Endothelial cell of umbilical vein (primary cell): ENCODE data around the gene GALNT3. TPM values are rescaled to one million over a fixed set of nuclear protein-coding genes. Genes with fewer than 3 reads are reported as not detected.

Source experiments
- BruUV-seq: library from RNA; stranded (reverse); fragments of 400-500 nt; replicated peaks from 2 replicates; lab custom pipeline; 2021; lab: Mats Ljungman, UMichigan
- CTCF ChIA-PET: fragments of 300-600, 350-600 bp; sonication (Branson Sonifier 250); formaldehyde crosslinking; loops from one replicate; lab custom pipeline; 2021; ENCODE audit warnings: antibody characterized with exemption, inconsistent platforms; lab: Charles Lee
- POLR2A ChIA-PET: fragments of 300-600, 350-600 bp; sonication (Branson Sonifier 250); formaldehyde crosslinking; loops from one replicate; lab custom pipeline; 2021; ENCODE audit warnings: antibody characterized with exemption, inconsistent platforms; lab: Charles Lee
- DNase-seq: peaks from one replicate; pipeline ENCODE4 v3.0.0-alpha.2; 2011; ENCODE audit warnings: low read depth, low spot score
- FAIRE-seq: peaks from 2 replicates; lab custom pipeline; 2011; peaks lifted over from hg19 to GRCh38; lab: Jason Lieb, UNC
- H2AFZ ChIP-seq: 2 replicates; pipeline ENCODE4 v1.6.0; 2012; ENCODE audit warnings: low read depth, low read length, control low read depth, inconsistent platforms
- H3K27ac ChIP-seq: 2 replicates; pipeline ENCODE4 v1.5.1; 2011; ENCODE audit warnings: low read depth, mild to moderate bottlenecking, control low read depth, low read length, moderate library complexity; ENCODE audit not compliant: insufficient read depth
- H3K27me3 ChIP-seq, 2 experiments: 2 replicates each; pipeline versions ENCODE4 v1.6.0 to v1.6.1; 2011; ENCODE audit warnings: low read length in 2 of 2, mixed read lengths in 1 of 2; ENCODE audit not compliant: control insufficient read depth in 2 of 2, insufficient read depth in 2 of 2
- H3K36me3 ChIP-seq, 2 experiments: 2 replicates in 1 of 2; 3 replicates in 1 of 2; pipeline ENCODE4 v1.5.1; 2011; ENCODE audit warnings: low read length in 2 of 2, mild to moderate bottlenecking in 1 of 2, moderate library complexity in 1 of 2; ENCODE audit not compliant: control insufficient read depth in 2 of 2, insufficient read depth in 2 of 2; ENCODE audit errors: extremely low read depth in 1 of 2
- H3K4me1 ChIP-seq: 3 replicates; pipeline ENCODE4 v1.5.1; 2011; ENCODE audit warnings: mild to moderate bottlenecking, low read length; ENCODE audit not compliant: control insufficient read depth, insufficient read depth; ENCODE audit errors: extremely low read depth
- H3K4me2 ChIP-seq: 2 replicates; pipeline ENCODE4 v1.6.1; 2011; ENCODE audit warnings: low read length, control low read depth, mixed read lengths; ENCODE audit not compliant: insufficient read depth
- H3K4me3 ChIP-seq, 3 experiments: fragments of 200-600 bp in 1 of 3; sonication (generic), shearing (Covaris generic) in 1 of 3; replicated peaks in 1 of 3; 2 replicates each; pipeline ENCODE4 v1.5.1; 2011 to 2016; ENCODE audit warnings: control low read depth in 3 of 3, low read length in 3 of 3, mild to moderate bottlenecking in 2 of 3, inconsistent platforms in 1 of 3, low read depth in 1 of 3, moderate library complexity in 1 of 3; ENCODE audit not compliant: insufficient read depth in 1 of 3
- H3K79me2 ChIP-seq: 2 replicates; pipeline ENCODE4 v1.6.0; 2012; ENCODE audit warnings: low read length, inconsistent platforms; ENCODE audit not compliant: control insufficient read depth, insufficient read depth
- H3K9ac ChIP-seq: replicated peaks from 2 replicates; pipeline ENCODE3; 2011; ENCODE audit warnings: low read length, control low read depth; ENCODE audit not compliant: insufficient read depth; ENCODE audit errors: extremely low read depth
- H3K9me1 ChIP-seq: replicated peaks from 3 replicates; pipeline ENCODE4 v1.6.0; 2011; ENCODE audit warnings: mild to moderate bottlenecking, low read length; ENCODE audit not compliant: control insufficient read depth, insufficient read depth; ENCODE audit errors: extremely low read depth
- H3K9me3 ChIP-seq: replicated peaks from 2 replicates; pipeline ENCODE4 v1.5.1; 2012; ENCODE audit warnings: low read length, inconsistent platforms; ENCODE audit not compliant: control insufficient read depth, insufficient read depth
- H4K20me1 ChIP-seq: replicated peaks from 2 replicates; pipeline ENCODE3; 2011; ENCODE audit warnings: mild to moderate bottlenecking, low read length; ENCODE audit not compliant: control insufficient read depth, insufficient read depth; ENCODE audit errors: extremely low read depth
- EZH2 ChIP-seq: IDR thresholded peaks from 2 replicates; pipeline ENCODE4 v1.6.1; 2012; ENCODE audit warnings: borderline replicate concordance, low read depth, mild to moderate bottlenecking, moderate library complexity, low read length, inconsistent platforms; ENCODE audit not compliant: severe bottlenecking
- FOS ChIP-seq: IDR thresholded peaks from 2 replicates; pipeline ENCODE4 v1.6.1; 2011; ENCODE audit warnings: mild to moderate bottlenecking, low read length, moderate library complexity, borderline replicate concordance; ENCODE audit not compliant: insufficient read depth
- GATA2 ChIP-seq: IDR thresholded peaks from 2 replicates; pipeline ENCODE4 v1.7.0; 2011; ENCODE audit warnings: low read depth, mild to moderate bottlenecking, moderate library complexity, mixed read lengths, low read length; ENCODE audit not compliant: insufficient read length, insufficient read depth
- JUN ChIP-seq: IDR thresholded peaks from 2 replicates; pipeline ENCODE4 v1.6.1; 2011; ENCODE audit warnings: borderline replicate concordance, low read depth; ENCODE audit not compliant: insufficient read length, insufficient read depth
- MYC ChIP-seq: IDR thresholded peaks from one replicate; pipeline ENCODE4 v1.6.1; 2011; ENCODE audit warnings: mild to moderate bottlenecking, low read depth, low read length
- POLR2A ChIP-seq: IDR thresholded peaks from 2 replicates; pipeline ENCODE4 v1.6.1; 2012; ENCODE audit warnings: low read depth, mild to moderate bottlenecking, control low read depth, low read length
- POLR2AphosphoS5 ChIP-seq: IDR thresholded peaks from 2 replicates; pipeline ENCODE4 v1.6.1; 2012; ENCODE audit warnings: low read depth, mild to moderate bottlenecking, control low read depth, low read length, moderate library complexity; ENCODE audit not compliant: insufficient read depth
- dilution Hi-C: fragments of 300-500 bp; cut with MboI; formaldehyde crosslinking; loops from one replicate; pipeline ENCODE4 v1.15.0; 2019; ENCODE audit warnings: low sequenced_read_pairs; ENCODE audit not compliant: extremely low pct_ligation_motif_present
- intact Hi-C: fragments of 100-400 bp; cut with micrococcal nuclease; formaldehyde crosslinking; loops from one replicate; pipeline ENCODE4 v1.10.0; 2022
- polyA plus RNA-seq, 4 experiments: library from polyadenylated mRNA; depleted of rRNA in 3 of 4; stranded (reverse) in 3 of 4; unstranded in 1 of 4; fragments of >200 nt; gene quantifications; 2 replicates each; pipeline versions ENCODE4 v1.2.1 to v1.2.3, GENCODE V29; 2011 to 2012; ENCODE audit warnings: missing spikeins in 1 of 4
- total RNA-seq: library from RNA; stranded (reverse); gene quantifications from 2 replicates; pipeline ENCODE4 v1.2.3, GENCODE V29; 2021
- TF ChIP-seq, protein P1 (sequence below), 2 donors: IDR thresholded peaks; 1 replicate in 1 of 2; 2 replicates in 1 of 2; pipeline ENCODE4 v1.5.1; 2011; ENCODE audit warnings: low read length in 2 of 2, mild to moderate bottlenecking in 2 of 2, moderate library complexity in 2 of 2, control low read depth in 1 of 2, inconsistent platforms in 1 of 2, low read depth in 1 of 2; ENCODE audit not compliant: insufficient read depth in 1 of 2; ENCODE audit errors: extremely low read depth in 1 of 2
- TF ChIP-seq, protein P2 (sequence below): IDR thresholded peaks from 2 replicates; pipeline ENCODE4 v1.6.1; 2011; ENCODE audit not compliant: insufficient read depth, insufficient read length

The GALNT3 gene
- total and polyA plus RNA-seq, 2 donors (not counting 3 experiments of a cell fraction or from before 2014, with no cell fraction given), result 0.07 to 0.82 TPM

DNA sequence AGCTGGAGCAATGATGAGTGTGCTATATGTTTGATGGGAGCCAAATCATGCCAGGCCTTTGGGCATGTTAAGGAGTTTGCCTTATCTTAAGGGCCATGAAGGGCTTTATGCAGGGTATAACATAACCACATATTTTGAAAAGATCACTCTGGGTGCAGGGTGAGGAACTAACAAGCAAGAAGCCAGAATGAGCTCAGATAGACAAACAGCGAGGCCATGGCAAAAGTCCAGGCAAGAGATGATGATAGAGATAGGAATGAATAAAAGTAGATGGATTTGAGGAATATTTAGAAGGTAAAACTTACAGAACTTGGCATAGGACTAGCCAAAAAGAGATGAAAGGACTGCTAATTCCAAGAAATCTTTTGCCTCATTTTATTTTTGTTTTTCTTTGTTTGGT, 6.7 kb downstream of the GALNT3 start:
- Histone ChIP-seq H3K4me1 (no peaks in the 10 kb centered on the region), H3K36me3 (no peaks in the 10 kb centered on the region), H3K9me1 (no peaks in the 10 kb centered on the region), H3K9ac (no peak overlapping the region), H3K79me2 (no peaks in the 10 kb centered on the region), H3K9me3 (no peaks in the 10 kb centered on the region), H3K4me3 (no peak overlapping the region), H2AFZ (no peak overlapping the region), H3K27ac (no peak overlapping the region), H3K27me3 (peaks cover 1 to 9% of the 10 kb centered on the region in 2 experiments), H4K20me1 (no peaks in the 10 kb centered on the region), H3K4me2 (no peak overlapping the region)
- intact Hi-C loops (no loop called here), dilution Hi-C loops (no loop called here)
- FAIRE-seq (no peak), DNase-seq (no peak)
- ChIA-PET POLR2A (no interaction called here), CTCF (interaction anchor here (1.2 kb wide), 1 partner anchor 10 kb away, joined by 3 read pairs; no protein-coding TSS in a partner anchor)
- BruUV-seq, result no TSS peak
- TF ChIP-seq POLR2A (no peak), FOS (no peak), MYC (no peak), POLR2AphosphoS5 (no peak), JUN (no peak), EZH2 (no peak), GATA2 (no peak)
- TF ChIP-seq, protein P1, sequence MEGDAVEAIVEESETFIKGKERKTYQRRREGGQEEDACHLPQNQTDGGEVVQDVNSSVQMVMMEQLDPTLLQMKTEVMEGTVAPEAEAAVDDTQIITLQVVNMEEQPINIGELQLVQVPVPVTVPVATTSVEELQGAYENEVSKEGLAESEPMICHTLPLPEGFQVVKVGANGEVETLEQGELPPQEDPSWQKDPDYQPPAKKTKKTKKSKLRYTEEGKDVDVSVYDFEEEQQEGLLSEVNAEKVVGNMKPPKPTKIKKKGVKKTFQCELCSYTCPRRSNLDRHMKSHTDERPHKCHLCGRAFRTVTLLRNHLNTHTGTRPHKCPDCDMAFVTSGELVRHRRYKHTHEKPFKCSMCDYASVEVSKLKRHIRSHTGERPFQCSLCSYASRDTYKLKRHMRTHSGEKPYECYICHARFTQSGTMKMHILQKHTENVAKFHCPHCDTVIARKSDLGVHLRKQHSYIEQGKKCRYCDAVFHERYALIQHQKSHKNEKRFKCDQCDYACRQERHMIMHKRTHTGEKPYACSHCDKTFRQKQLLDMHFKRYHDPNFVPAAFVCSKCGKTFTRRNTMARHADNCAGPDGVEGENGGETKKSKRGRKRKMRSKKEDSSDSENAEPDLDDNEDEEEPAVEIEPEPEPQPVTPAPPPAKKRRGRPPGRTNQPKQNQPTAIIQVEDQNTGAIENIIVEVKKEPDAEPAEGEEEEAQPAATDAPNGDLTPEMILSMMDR (IDR thresholded peaks at IDR 0.05; ENCODE audit: extremely low read depth in 1 of 2, insufficient read depth in 1 of 2, low read depth in 1 of 2, low read length in 2 of 2), result no peak
- TF ChIP-seq, protein P2, sequence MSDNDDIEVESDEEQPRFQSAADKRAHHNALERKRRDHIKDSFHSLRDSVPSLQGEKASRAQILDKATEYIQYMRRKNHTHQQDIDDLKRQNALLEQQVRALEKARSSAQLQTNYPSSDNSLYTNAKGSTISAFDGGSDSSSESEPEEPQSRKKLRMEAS, result no peak
